HepG2 (cell line): ENCODE measurements around the gene RESP18. TPM values are rescaled to one million over a fixed set of nuclear protein-coding genes. Genes with fewer than 3 reads are reported as not detected.

Experiments used
- FOXJ3 ChIP-seq: sonication (generic); formaldehyde crosslinking; IDR thresholded peaks from 2 replicates; pipeline ENCODE4 v1.4.0; 2020; ENCODE audit warnings: missing genetic modification reagents, mild to moderate bottlenecking, borderline replicate concordance
- TAF1 ChIP-seq: sonication (generic); formaldehyde crosslinking; IDR thresholded peaks from 2 replicates; pipeline ENCODE4 v1.4.0; 2020; ENCODE audit warnings: missing genetic modification reagents
- YY1 ChIP-seq: IDR thresholded peaks from 2 replicates; pipeline ENCODE4 v1.6.1; 2011; ENCODE audit warnings: low read length, low read depth, moderate library complexity, mild to moderate bottlenecking; ENCODE audit not compliant: insufficient read depth, insufficient replicate concordance
- ZMAT3 ChIP-seq: sonication (generic); formaldehyde crosslinking; conservative IDR thresholded peaks from 2 replicates; pipeline ENCODE4 v1.7.0; 2021; ENCODE audit warnings: missing genetic modification reagents
- ZNF605 ChIP-seq: sonication (generic); formaldehyde crosslinking; IDR thresholded peaks from 2 replicates; pipeline ENCODE4 v1.8.0; 2022; ENCODE audit warnings: mild to moderate bottlenecking, missing genetic modification reagents
- ZSCAN29 ChIP-seq: sonication (generic); formaldehyde crosslinking; conservative IDR thresholded peaks from 2 replicates; pipeline ENCODE4 v1.4.0; 2020; ENCODE audit warnings: mild to moderate bottlenecking, missing genetic modification reagents
- polyA plus RNA-seq, 8 experiments: library from polyadenylated mRNA; depleted of rRNA in 3 of 8; stranded (reverse) in 7 of 8; unstranded in 1 of 8; fragments of >200 nt; fragmentation: Illumina TruSeq in 4 of 8; extraction: Trizol in 4 of 8; gene quantifications; 2 replicates each; pipeline versions ENCODE4 v1.2.1 to v1.2.3, GENCODE V29; 2011 to 2016; ENCODE audit warnings: low read depth in 4 of 8, missing spikeins in 1 of 8, mixed read lengths in 1 of 8; ENCODE audit not compliant: insufficient read depth in 1 of 8
- total RNA-seq, 5 experiments: library from RNA; depleted of rRNA; stranded (reverse); fragments of >200 nt; fragmentation: Illumina TruSeq; extraction: Trizol; gene quantifications; 2 replicates each; pipeline ENCODE4 v1.2.3, GENCODE V29; 2016; ENCODE audit warnings: low read depth in 1 of 5
- TF ChIP-seq, protein P1 (sequence below): sonication (generic); formaldehyde crosslinking; IDR thresholded peaks from 2 replicates; pipeline ENCODE4 v1.5.1; 2020; ENCODE audit warnings: mild to moderate bottlenecking, missing genetic modification reagents, borderline replicate concordance
- TF ChIP-seq, protein P2 (sequence below): sonication (generic); formaldehyde crosslinking; IDR thresholded peaks from 2 replicates; pipeline ENCODE4 v1.4.0; 2020; ENCODE audit warnings: missing genetic modification reagents
- TF ChIP-seq, protein P3 (sequence below): sonication (generic); formaldehyde crosslinking; IDR thresholded peaks from 2 replicates; pipeline ENCODE4 v1.4.0; 2020; ENCODE audit warnings: mild to moderate bottlenecking, missing genetic modification reagents, borderline replicate concordance

Gene RESP18
- total and polyA plus RNA-seq, 2 of the 13 experiments (the other 11 are each of a cell fraction or from before 2014, with no cell fraction given) = not detected

DNA sequence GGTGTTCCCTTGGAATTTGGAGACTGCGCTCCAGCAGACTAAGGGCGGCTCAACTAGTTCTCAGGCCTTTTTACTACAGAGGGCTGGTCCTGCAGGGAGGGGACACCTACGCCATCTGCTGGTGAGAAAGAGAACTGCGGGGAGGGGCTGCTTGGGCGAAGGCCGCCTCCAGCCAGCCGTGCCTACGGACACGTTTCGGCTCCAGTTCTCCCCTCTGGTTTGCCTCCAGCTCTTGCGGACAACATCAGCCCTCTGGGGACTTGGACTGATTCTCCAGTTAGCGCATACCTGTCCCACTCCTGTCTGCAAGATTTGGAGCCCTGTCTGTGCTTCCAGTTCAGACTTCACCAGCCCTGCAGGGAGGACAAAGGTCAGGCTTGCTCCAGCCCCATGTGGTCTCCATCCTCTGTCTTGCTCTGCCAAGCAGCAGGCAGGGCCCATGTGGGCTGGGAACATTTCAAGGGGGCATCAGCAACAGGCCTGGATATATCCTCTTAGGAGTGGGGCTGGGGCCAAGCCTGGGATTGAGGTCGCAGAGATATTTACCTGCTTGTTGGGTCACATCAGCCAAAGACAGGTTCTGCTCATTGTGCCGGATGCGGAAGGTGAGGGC, 33.7 kb downstream of the RESP18 start (continued):
- peak; percentile 82 for TF ChIP-seq ZNF605 (CRISPR knock-in tag)
- TF ChIP-seq, protein P1, sequence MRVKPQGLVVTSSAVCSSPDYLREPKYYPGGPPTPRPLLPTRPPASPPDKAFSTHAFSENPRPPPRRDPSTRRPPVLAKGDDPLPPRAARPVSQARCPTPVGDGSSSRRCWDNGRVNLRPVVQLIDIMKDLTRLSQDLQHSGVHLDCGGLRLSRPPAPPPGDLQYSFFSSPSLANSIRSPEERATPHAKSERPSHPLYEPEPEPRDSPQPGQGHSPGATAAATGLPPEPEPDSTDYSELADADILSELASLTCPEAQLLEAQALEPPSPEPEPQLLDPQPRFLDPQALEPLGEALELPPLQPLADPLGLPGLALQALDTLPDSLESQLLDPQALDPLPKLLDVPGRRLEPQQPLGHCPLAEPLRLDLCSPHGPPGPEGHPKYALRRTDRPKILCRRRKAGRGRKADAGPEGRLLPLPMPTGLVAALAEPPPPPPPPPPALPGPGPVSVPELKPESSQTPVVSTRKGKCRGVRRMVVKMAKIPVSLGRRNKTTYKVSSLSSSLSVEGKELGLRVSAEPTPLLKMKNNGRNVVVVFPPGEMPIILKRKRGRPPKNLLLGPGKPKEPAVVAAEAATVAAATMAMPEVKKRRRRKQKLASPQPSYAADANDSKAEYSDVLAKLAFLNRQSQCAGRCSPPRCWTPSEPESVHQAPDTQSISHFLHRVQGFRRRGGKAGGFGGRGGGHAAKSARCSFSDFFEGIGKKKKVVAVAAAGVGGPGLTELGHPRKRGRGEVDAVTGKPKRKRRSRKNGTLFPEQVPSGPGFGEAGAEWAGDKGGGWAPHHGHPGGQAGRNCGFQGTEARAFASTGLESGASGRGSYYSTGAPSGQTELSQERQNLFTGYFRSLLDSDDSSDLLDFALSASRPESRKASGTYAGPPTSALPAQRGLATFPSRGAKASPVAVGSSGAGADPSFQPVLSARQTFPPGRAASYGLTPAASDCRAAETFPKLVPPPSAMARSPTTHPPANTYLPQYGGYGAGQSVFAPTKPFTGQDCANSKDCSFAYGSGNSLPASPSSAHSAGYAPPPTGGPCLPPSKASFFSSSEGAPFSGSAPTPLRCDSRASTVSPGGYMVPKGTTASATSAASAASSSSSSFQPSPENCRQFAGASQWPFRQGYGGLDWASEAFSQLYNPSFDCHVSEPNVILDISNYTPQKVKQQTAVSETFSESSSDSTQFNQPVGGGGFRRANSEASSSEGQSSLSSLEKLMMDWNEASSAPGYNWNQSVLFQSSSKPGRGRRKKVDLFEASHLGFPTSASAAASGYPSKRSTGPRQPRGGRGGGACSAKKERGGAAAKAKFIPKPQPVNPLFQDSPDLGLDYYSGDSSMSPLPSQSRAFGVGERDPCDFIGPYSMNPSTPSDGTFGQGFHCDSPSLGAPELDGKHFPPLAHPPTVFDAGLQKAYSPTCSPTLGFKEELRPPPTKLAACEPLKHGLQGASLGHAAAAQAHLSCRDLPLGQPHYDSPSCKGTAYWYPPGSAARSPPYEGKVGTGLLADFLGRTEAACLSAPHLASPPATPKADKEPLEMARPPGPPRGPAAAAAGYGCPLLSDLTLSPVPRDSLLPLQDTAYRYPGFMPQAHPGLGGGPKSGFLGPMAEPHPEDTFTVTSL = no peak
- no peak for TF ChIP-seq ZSCAN29
- no peak for TF ChIP-seq TAF1 (CRISPR knock-in tag)
- peak; percentile 56 for TF ChIP-seq YY1
- TF ChIP-seq, protein P2, sequence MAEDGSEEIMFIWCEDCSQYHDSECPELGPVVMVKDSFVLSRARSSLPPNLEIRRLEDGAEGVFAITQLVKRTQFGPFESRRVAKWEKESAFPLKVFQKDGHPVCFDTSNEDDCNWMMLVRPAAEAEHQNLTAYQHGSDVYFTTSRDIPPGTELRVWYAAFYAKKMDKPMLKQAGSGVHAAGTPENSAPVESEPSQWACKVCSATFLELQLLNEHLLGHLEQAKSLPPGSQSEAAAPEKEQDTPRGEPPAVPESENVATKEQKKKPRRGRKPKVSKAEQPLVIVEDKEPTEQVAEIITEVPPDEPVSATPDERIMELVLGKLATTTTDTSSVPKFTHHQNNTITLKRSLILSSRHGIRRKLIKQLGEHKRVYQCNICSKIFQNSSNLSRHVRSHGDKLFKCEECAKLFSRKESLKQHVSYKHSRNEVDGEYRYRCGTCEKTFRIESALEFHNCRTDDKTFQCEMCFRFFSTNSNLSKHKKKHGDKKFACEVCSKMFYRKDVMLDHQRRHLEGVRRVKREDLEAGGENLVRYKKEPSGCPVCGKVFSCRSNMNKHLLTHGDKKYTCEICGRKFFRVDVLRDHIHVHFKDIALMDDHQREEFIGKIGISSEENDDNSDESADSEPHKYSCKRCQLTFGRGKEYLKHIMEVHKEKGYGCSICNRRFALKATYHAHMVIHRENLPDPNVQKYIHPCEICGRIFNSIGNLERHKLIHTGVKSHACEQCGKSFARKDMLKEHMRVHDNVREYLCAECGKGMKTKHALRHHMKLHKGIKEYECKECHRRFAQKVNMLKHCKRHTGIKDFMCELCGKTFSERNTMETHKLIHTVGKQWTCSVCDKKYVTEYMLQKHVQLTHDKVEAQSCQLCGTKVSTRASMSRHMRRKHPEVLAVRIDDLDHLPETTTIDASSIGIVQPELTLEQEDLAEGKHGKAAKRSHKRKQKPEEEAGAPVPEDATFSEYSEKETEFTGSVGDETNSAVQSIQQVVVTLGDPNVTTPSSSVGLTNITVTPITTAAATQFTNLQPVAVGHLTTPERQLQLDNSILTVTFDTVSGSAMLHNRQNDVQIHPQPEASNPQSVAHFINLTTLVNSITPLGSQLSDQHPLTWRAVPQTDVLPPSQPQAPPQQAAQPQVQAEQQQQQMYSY (CRISPR knock-in tag) = peak; percentile 65; the same call in 1 of the 2 replicates
- no peak for TF ChIP-seq FOXJ3 (CRISPR knock-in tag)
- TF ChIP-seq ZMAT3 (CRISPR knock-in tag) = no peak; the same call in 1 of the 2 replicates
- TF ChIP-seq, protein P3, sequence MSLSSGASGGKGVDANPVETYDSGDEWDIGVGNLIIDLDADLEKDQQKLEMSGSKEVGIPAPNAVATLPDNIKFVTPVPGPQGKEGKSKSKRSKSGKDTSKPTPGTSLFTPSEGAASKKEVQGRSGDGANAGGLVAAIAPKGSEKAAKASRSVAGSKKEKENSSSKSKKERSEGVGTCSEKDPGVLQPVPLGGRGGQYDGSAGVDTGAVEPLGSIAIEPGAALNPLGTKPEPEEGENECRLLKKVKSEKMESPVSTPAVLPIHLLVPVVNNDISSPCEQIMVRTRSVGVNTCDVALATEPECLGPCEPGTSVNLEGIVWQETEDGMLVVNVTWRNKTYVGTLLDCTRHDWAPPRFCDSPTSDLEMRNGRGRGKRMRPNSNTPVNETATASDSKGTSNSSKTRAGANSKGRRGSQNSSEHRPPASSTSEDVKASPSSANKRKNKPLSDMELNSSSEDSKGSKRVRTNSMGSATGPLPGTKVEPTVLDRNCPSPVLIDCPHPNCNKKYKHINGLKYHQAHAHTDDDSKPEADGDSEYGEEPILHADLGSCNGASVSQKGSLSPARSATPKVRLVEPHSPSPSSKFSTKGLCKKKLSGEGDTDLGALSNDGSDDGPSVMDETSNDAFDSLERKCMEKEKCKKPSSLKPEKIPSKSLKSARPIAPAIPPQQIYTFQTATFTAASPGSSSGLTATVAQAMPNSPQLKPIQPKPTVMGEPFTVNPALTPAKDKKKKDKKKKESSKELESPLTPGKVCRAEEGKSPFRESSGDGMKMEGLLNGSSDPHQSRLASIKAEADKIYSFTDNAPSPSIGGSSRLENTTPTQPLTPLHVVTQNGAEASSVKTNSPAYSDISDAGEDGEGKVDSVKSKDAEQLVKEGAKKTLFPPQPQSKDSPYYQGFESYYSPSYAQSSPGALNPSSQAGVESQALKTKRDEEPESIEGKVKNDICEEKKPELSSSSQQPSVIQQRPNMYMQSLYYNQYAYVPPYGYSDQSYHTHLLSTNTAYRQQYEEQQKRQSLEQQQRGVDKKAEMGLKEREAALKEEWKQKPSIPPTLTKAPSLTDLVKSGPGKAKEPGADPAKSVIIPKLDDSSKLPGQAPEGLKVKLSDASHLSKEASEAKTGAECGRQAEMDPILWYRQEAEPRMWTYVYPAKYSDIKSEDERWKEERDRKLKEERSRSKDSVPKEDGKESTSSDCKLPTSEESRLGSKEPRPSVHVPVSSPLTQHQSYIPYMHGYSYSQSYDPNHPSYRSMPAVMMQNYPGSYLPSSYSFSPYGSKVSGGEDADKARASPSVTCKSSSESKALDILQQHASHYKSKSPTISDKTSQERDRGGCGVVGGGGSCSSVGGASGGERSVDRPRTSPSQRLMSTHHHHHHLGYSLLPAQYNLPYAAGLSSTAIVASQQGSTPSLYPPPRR = no peak
